ENCODE results near the gene DLK2.

DNA sequence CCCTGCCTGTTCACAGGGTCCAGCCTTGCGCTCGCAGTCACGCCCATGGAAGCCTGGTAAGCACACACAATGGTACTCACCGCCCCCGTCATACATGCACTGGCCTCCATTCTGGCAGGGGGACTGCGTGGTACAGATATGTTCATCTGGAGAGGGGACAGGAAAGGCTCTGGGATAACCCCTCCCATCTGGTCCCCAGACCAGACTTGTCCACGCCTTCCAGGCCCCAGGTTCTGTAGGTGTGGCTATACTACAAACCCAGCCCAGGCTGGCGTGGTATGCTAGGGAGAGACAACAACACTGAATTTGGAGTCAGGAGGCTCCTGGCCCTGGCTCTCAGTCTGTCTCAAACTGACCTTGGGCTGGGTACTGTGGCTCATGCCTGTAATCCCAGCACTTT, 3.4 kb downstream of the DLK2 start:
- TF ChIP-seq EZH2phosphoT487 (IDR thresholded peaks at IDR 0.05; ENCODE audit: borderline replicate concordance, low read length), result no peak
- TF ChIP-seq, protein P1, sequence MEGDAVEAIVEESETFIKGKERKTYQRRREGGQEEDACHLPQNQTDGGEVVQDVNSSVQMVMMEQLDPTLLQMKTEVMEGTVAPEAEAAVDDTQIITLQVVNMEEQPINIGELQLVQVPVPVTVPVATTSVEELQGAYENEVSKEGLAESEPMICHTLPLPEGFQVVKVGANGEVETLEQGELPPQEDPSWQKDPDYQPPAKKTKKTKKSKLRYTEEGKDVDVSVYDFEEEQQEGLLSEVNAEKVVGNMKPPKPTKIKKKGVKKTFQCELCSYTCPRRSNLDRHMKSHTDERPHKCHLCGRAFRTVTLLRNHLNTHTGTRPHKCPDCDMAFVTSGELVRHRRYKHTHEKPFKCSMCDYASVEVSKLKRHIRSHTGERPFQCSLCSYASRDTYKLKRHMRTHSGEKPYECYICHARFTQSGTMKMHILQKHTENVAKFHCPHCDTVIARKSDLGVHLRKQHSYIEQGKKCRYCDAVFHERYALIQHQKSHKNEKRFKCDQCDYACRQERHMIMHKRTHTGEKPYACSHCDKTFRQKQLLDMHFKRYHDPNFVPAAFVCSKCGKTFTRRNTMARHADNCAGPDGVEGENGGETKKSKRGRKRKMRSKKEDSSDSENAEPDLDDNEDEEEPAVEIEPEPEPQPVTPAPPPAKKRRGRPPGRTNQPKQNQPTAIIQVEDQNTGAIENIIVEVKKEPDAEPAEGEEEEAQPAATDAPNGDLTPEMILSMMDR (IDR thresholded peaks at IDR 0.05; ENCODE audit: low read depth, low read length, poor library complexity, severe bottlenecking), result no peak
